GM12891 (cell line): ENCODE results near the gene CD302.

ENCODE experiments used
- POLR2A ChIP-seq: IDR thresholded peaks from 2 replicates; pipeline ENCODE4 v1.6.1; 2011; ENCODE audit warnings: low read depth, low read length, control low read depth
- POLR2AphosphoS5 ChIP-seq: IDR thresholded peaks from 2 replicates; pipeline ENCODE4 v1.6.1; 2011; ENCODE audit warnings: low read depth, low read length, control low read depth
- SPI1 ChIP-seq: IDR thresholded peaks from 2 replicates; pipeline ENCODE4 v1.6.1; 2011; ENCODE audit warnings: low read depth, low read length, control low read depth

GRCh38 chr2:159722580-159722979 is 75.4 kb downstream of the CD302 start:
- no peak for TF ChIP-seq POLR2A
- no peak for TF ChIP-seq POLR2AphosphoS5
- TF ChIP-seq SPI1 = no peak
